Measurements from ENCODE around the gene TRIM24. TPM values are rescaled to one million over a fixed set of nuclear protein-coding genes. Genes with fewer than 3 reads are reported as not detected.

TRIM24 gene
- total RNA-seq, 1 experiment from 2014 or later, result 29.8 TPM

DNA sequence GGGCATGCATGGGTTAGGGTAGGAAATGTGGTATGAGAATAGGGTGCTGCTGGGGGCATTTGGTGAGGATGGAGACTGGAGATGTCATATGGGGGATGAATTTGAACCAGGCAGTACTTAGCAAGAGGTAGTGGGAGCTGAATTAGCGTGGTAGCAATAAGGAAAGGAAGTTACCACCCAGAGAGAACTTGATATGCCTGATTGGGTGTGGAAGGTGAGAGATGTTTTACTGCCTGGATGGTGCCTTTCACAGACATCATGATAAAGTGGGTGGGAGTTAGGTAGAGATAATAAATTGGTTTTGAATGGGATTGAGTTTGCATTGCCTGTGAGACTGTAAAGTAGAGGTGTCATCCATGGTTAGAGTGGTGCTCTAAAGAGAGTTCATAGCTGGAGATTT is 46.7 kb downstream of the TRIM24 start:
- no peak for DNase-seq
- Mint-ChIP-seq H3K9me3 (ENCODE audit: low read depth, unreplicated experiment) (no peaks in the 10 kb centered on the region), H3K4me1 (ENCODE audit: low read depth, unreplicated experiment) (peaks cover 8% of the 10 kb centered on the region), H3K27me3 (ENCODE audit: unreplicated experiment) (no peaks in the 10 kb centered on the region), H3K36me3 (ENCODE audit: insufficient read depth, unreplicated experiment) (peaks cover 14% of the 10 kb centered on the region), H3K4me3 (ENCODE audit: low read depth, unreplicated experiment) (no peak overlapping the region), H3K27ac (ENCODE audit: unreplicated experiment) (no peak overlapping the region)
- CTCF ChIA-PET, result no interaction called here
- intact Hi-C loops (cut with micrococcal nuclease; ENCODE audit: unreplicated experiment), result no loop called here
- no TSS peak for BruUV-seq (replicated peaks)
- TF ChIP-seq, protein P1, sequence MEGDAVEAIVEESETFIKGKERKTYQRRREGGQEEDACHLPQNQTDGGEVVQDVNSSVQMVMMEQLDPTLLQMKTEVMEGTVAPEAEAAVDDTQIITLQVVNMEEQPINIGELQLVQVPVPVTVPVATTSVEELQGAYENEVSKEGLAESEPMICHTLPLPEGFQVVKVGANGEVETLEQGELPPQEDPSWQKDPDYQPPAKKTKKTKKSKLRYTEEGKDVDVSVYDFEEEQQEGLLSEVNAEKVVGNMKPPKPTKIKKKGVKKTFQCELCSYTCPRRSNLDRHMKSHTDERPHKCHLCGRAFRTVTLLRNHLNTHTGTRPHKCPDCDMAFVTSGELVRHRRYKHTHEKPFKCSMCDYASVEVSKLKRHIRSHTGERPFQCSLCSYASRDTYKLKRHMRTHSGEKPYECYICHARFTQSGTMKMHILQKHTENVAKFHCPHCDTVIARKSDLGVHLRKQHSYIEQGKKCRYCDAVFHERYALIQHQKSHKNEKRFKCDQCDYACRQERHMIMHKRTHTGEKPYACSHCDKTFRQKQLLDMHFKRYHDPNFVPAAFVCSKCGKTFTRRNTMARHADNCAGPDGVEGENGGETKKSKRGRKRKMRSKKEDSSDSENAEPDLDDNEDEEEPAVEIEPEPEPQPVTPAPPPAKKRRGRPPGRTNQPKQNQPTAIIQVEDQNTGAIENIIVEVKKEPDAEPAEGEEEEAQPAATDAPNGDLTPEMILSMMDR (IDR thresholded peaks at IDR 0.05; ENCODE audit: unreplicated experiment), result no peak

DNA sequence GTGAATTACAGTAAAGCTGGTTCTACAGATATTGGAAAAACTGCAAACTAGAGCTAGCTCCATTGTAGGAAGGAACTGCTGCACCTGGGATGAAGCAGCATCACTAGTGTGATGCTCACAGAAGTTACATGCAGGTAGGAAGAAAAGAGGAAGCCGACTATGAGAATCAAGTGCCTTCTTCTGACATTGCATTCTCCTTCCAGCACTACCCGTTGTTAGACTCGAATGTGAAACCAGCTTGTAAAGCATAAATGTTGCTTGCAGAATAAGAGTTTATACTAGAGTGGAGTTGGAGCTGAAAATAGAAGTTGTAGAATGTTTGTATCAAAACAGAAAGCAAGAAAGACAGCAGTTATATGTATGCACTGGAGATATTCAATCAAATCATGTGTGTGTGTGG is 49.9 kb downstream of the TRIM24 start:
- no TSS peak for BruUV-seq (replicated peaks)
- no peaks in the 10 kb centered on the region for H3K27me3 Mint-ChIP-seq (ENCODE audit: unreplicated experiment)
- CTCF ChIA-PET, result interaction anchor here (0.7 kb wide), 1 partner anchor 781 kb away, joined by 4 read pairs; no protein-coding TSS in a partner anchor
- no peak for DNase-seq
- H3K4me3 Mint-ChIP-seq (ENCODE audit: low read depth, unreplicated experiment), result no peak overlapping the region
- H3K4me1 Mint-ChIP-seq (ENCODE audit: low read depth, unreplicated experiment), result peaks cover 17% of the 10 kb centered on the region
- no peaks in the 10 kb centered on the region for H3K9me3 Mint-ChIP-seq (ENCODE audit: low read depth, unreplicated experiment)
- H3K27ac Mint-ChIP-seq (ENCODE audit: unreplicated experiment), result no peak overlapping the region
- intact Hi-C loops (cut with micrococcal nuclease; ENCODE audit: unreplicated experiment), result no loop called here
- H3K36me3 Mint-ChIP-seq (ENCODE audit: insufficient read depth, unreplicated experiment), result peaks cover 22% of the 10 kb centered on the region
- TF ChIP-seq, protein P1 (IDR thresholded peaks at IDR 0.05; ENCODE audit: unreplicated experiment), result no peak

- no peaks in the 10 kb centered on the region for H3K27me3 Mint-ChIP-seq (ENCODE audit: unreplicated experiment)
- no peak for DNase-seq
- CTCF ChIA-PET, result no interaction called here
- no peak overlapping the region for H3K27ac Mint-ChIP-seq (ENCODE audit: unreplicated experiment)
- H3K4me1 Mint-ChIP-seq (ENCODE audit: low read depth, unreplicated experiment), result peaks cover 8% of the 10 kb centered on the region
- no peaks in the 10 kb centered on the region for H3K9me3 Mint-ChIP-seq (ENCODE audit: low read depth, unreplicated experiment)
- BruUV-seq (replicated peaks), result no TSS peak
- TF ChIP-seq, protein P1 (IDR thresholded peaks at IDR 0.05; ENCODE audit: unreplicated experiment), result no peak
- peaks cover 23% of the 10 kb centered on the region for H3K36me3 Mint-ChIP-seq (ENCODE audit: insufficient read depth, unreplicated experiment)
- intact Hi-C loops (cut with micrococcal nuclease; ENCODE audit: unreplicated experiment), result no loop called here
- no peak overlapping the region for H3K4me3 Mint-ChIP-seq (ENCODE audit: low read depth, unreplicated experiment)
Observed at GRCh38 chr7:138512092-138512858, 52.2 kb downstream of the TRIM24 start.

DNA sequence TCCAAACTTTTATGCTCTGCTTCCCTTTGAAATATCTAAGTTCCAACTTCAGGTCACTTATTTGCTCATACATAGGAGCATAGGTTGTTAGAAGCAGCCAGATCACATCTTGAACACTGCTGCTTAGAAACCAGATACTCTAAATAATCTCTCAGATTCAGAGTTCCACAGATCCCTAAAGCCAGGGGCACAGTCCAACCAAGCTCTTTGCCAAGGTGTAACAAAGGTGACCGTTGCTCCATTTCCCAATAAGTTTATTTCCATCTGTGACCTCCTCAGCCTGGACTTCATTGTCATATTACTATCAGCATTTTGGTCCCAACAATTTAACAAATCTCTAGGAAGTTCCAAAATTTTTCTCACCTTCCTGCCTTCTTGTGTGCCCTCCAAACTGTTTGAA is 52.8 kb downstream of the TRIM24 start:
- H3K27me3 Mint-ChIP-seq (ENCODE audit: unreplicated experiment), result no peaks in the 10 kb centered on the region
- H3K27ac Mint-ChIP-seq (ENCODE audit: unreplicated experiment), result no peak overlapping the region
- H3K4me1 Mint-ChIP-seq (ENCODE audit: low read depth, unreplicated experiment), result peaks cover 8% of the 10 kb centered on the region
- no peak for DNase-seq
- TF ChIP-seq, protein P1 (IDR thresholded peaks at IDR 0.05; ENCODE audit: unreplicated experiment), result no peak
- no peak overlapping the region for H3K4me3 Mint-ChIP-seq (ENCODE audit: low read depth, unreplicated experiment)
- H3K9me3 Mint-ChIP-seq (ENCODE audit: low read depth, unreplicated experiment), result no peaks in the 10 kb centered on the region
- peaks cover 28% of the 10 kb centered on the region for H3K36me3 Mint-ChIP-seq (ENCODE audit: insufficient read depth, unreplicated experiment)
- BruUV-seq (replicated peaks), result no TSS peak
- CTCF ChIA-PET, result no interaction called here
- intact Hi-C loops (cut with micrococcal nuclease; ENCODE audit: unreplicated experiment), result no loop called here
